Measurements from ENCODE around the gene PDE2A. TPM values are rescaled to one million over a fixed set of nuclear protein-coding genes. Genes with fewer than 3 reads are reported as not detected.

The PDE2A gene
- total and polyA plus RNA-seq, 2 donors (not counting 3 experiments of a cell fraction or from before 2014, with no cell fraction given): 14.8 to 16.8 TPM

DNA sequence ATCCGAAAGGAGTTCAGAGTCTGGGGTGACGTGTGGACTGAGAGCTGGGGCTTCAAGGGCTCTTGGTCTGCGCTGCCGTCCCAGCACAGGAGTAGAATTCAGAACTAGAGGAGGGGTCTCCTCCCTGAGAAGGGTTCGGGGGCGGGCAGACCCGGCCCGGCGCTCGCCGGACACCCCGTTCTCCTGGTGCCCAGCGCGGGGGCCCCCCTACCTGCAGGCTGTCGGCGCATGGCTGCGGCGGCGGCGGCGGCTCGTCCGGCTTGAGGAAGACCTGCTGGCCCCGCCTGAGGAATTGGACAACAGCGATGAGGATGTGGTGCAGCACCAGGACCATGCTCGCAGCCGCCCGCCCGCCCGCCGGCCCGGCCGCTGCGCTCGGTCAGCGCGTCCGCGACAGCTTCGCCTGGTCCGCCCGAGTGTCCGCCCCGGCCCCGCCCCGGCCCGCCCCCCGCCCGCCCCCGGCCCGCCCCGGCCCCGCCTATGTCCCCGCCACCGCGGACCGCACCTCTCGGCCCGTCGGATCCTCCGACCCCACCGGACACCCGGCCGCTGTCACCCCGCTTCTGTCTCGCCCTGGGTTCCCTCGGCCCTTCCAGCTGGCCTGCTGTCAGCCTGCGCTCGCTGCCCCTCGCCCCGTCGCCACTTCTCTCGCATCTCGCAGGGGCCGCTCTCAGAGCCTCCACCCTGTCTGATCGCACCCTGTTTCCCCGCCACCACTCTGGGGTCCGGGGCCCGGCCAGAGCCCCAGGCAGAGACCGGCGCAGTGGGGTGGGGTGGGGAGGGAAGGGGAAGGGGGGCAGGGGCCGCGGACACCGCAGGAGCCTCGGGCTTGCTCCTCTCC is 32.0 kb downstream of the PDE2A start:
- no peaks in the 10 kb centered on the region for H3K36me3 ChIP-seq (ENCODE audit: control insufficient read depth in 2 of 2, extremely low read depth in 1 of 2, insufficient read depth in 2 of 2, low read length in 2 of 2)
- H3K9ac ChIP-seq (replicated peaks; ENCODE audit: extremely low read depth, insufficient read depth, low read length): peak overlapping the region; percentile 11
- no peaks in the 10 kb centered on the region for H3K79me2 ChIP-seq (ENCODE audit: control insufficient read depth, insufficient read depth, low read length)
- H3K27ac ChIP-seq (ENCODE audit: insufficient read depth, low read depth, low read length): no peak overlapping the region
- peaks cover 0 to 2% of the 10 kb centered on the region in 2 experiments for H3K27me3 ChIP-seq (ENCODE audit: control insufficient read depth in 2 of 2, insufficient read depth in 2 of 2, low read length in 2 of 2)
- POLR2A ChIA-PET: no interaction called here
- DNase-seq (ENCODE audit: low read depth, low spot score) (peak; percentile 33), FAIRE-seq (no peak)
- H3K9me3 ChIP-seq (replicated peaks; ENCODE audit: control insufficient read depth, insufficient read depth, low read length): no peaks in the 10 kb centered on the region
- intact Hi-C loops (cut with micrococcal nuclease) (loop anchor here (1.0 to 2.0 kb wide), 2 partner anchors 10 to 41 kb away; no protein-coding TSS in a partner anchor), dilution Hi-C loops (cut with MboI; ENCODE audit: extremely low pct_ligation_motif_present, low sequenced_read_pairs) (no loop called here)
- peaks cover 16% of the 10 kb centered on the region for H3K4me1 ChIP-seq (ENCODE audit: control insufficient read depth, extremely low read depth, insufficient read depth, low read length)
- BruUV-seq (replicated peaks): no TSS peak
- H4K20me1 ChIP-seq (replicated peaks; ENCODE audit: control insufficient read depth, extremely low read depth, insufficient read depth, low read length): no peaks in the 10 kb centered on the region
- peak overlapping the region; percentile 82 for H2AFZ ChIP-seq (ENCODE audit: low read depth, low read length)
- CTCF ChIA-PET: interaction anchor here (0.7 to 6.6 kb wide), 15 partner anchors 9 to 171 kb away, joined by 3 to 166 read pairs (median 4); no protein-coding TSS in a partner anchor
- TF ChIP-seq, protein P1, sequence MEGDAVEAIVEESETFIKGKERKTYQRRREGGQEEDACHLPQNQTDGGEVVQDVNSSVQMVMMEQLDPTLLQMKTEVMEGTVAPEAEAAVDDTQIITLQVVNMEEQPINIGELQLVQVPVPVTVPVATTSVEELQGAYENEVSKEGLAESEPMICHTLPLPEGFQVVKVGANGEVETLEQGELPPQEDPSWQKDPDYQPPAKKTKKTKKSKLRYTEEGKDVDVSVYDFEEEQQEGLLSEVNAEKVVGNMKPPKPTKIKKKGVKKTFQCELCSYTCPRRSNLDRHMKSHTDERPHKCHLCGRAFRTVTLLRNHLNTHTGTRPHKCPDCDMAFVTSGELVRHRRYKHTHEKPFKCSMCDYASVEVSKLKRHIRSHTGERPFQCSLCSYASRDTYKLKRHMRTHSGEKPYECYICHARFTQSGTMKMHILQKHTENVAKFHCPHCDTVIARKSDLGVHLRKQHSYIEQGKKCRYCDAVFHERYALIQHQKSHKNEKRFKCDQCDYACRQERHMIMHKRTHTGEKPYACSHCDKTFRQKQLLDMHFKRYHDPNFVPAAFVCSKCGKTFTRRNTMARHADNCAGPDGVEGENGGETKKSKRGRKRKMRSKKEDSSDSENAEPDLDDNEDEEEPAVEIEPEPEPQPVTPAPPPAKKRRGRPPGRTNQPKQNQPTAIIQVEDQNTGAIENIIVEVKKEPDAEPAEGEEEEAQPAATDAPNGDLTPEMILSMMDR (IDR thresholded peaks at IDR 0.05; ENCODE audit: extremely low read depth in 1 of 2, insufficient read depth in 1 of 2, low read depth in 1 of 2, low read length in 2 of 2): no peak
- TF ChIP-seq GATA2 (IDR thresholded peaks at IDR 0.05; ENCODE audit: insufficient read depth, insufficient read length, low read depth, low read length): no peak
- TF ChIP-seq POLR2AphosphoS5 (IDR thresholded peaks at IDR 0.05; ENCODE audit: insufficient read depth, low read depth, low read length): no peak
- TF ChIP-seq EZH2 (IDR thresholded peaks at IDR 0.05; ENCODE audit: borderline replicate concordance, low read depth, low read length, severe bottlenecking): peak; percentile 50
- H3K9me1 ChIP-seq (replicated peaks; ENCODE audit: control insufficient read depth, extremely low read depth, insufficient read depth, low read length): no peaks in the 10 kb centered on the region
- peak overlapping the region; percentile 39 to 70 (median 43) for H3K4me3 ChIP-seq (replicated peaks in 1 of 3; ENCODE audit: insufficient read depth in 1 of 3, low read depth in 1 of 3, low read length in 3 of 3)
- H3K4me2 ChIP-seq (ENCODE audit: insufficient read depth, low read length): peak overlapping the region; percentile 40

Measured in endothelial cell of umbilical vein (primary cell).